Natural killer cell treated with Interleukin-12 subunit alpha and Interleukin-12 subunit beta and Interleukin-15 and Interleukin-18, amount 100 ng/mL, for 72 hours (primary cell): ENCODE measurements around the gene SLC7A5. TPM values are rescaled to one million over a fixed set of nuclear protein-coding genes. Genes with fewer than 3 reads are reported as not detected.
A peak's percentile ranks its signal among the peaks of the same experiment; 100 is the strongest.

Experiments
- ATAC-seq, 2 donors: fragments of 150-1000 bp; cut with Tn5 transposase in 1 of 2; sonication (Bioruptor Pico), chemical (Tn5 transposase) in 1 of 2; 2 replicates each; pipeline ENCODE4 v1.10.0; 2021
- DNase-seq: peaks from one replicate; pipeline ENCODE4 v3.0.0; 2022; ENCODE audit warnings: low spot score
- H3K27ac Mint-ChIP-seq, 2 donors: 1 replicate in 1 of 2; 2 replicates in 1 of 2; pipeline ENCODE4 v1.8.0; 2022; ENCODE audit warnings: mixed read lengths in 2 of 2, mild to moderate bottlenecking in 1 of 2, moderate library complexity in 1 of 2
- H3K27me3 Mint-ChIP-seq, 2 donors: 1 replicate in 1 of 2; 2 replicates in 1 of 2; pipeline ENCODE4 v1.8.0; 2022; ENCODE audit warnings: mixed read lengths in 2 of 2
- H3K36me3 Mint-ChIP-seq: one replicate; pipeline ENCODE4 v1.8.0; 2022; ENCODE audit warnings: mixed read lengths
- H3K4me1 Mint-ChIP-seq, 2 donors: 1 replicate in 1 of 2; 2 replicates in 1 of 2; pipeline ENCODE4 v1.8.0; 2022; ENCODE audit warnings: low read depth in 2 of 2, mixed read lengths in 2 of 2, mild to moderate bottlenecking in 1 of 2
- H3K4me3 Mint-ChIP-seq: one replicate; pipeline ENCODE4 v1.8.0; 2022; ENCODE audit warnings: mixed read lengths
- H3K9me3 Mint-ChIP-seq: 2 replicates; pipeline ENCODE4 v1.8.0; 2022; ENCODE audit warnings: mixed read lengths
- total RNA-seq, 2 donors: library from RNA; stranded (reverse); gene quantifications; one replicate each; pipeline ENCODE4 v1.2.3, GENCODE V29; 2022

Gene SLC7A5
- total RNA-seq, 2 donors from 2014 or later, result 142 to 348 TPM

DNA sequence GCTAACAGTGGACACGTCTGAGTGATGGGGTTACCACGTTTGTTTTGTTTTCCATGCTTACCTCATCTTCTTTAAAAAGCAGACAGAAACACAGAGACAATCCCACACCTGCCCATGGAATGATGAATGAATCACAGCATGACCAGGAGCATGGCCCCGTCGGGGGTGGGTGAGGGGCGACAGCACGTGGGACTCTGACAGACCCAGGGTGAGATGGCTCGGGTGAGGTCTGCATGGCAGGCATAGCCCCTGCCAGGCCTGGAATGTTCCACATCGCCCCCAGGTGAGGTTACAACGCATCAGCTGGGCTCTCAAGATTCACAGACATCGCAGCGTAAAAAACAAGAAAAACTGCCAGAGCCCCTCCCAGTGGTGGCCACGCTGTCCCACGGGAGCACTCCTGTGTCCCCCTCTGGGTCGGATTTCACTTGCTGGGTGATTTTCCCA, 18.1 kb downstream of the SLC7A5 start:
- H3K9me3 Mint-ChIP-seq, result no peaks in the 10 kb centered on the region
- DNase-seq (no peak), ATAC-seq (no peak)
- no peak overlapping the region for H3K4me3 Mint-ChIP-seq
- no peak overlapping the region for H3K27ac Mint-ChIP-seq
- no peaks in the 10 kb centered on the region for H3K27me3 Mint-ChIP-seq
- H3K4me1 Mint-ChIP-seq, result peaks cover 24 to 34% of the 10 kb centered on the region in 2 donors
- H3K36me3 Mint-ChIP-seq, result no peaks in the 10 kb centered on the region

DNA sequence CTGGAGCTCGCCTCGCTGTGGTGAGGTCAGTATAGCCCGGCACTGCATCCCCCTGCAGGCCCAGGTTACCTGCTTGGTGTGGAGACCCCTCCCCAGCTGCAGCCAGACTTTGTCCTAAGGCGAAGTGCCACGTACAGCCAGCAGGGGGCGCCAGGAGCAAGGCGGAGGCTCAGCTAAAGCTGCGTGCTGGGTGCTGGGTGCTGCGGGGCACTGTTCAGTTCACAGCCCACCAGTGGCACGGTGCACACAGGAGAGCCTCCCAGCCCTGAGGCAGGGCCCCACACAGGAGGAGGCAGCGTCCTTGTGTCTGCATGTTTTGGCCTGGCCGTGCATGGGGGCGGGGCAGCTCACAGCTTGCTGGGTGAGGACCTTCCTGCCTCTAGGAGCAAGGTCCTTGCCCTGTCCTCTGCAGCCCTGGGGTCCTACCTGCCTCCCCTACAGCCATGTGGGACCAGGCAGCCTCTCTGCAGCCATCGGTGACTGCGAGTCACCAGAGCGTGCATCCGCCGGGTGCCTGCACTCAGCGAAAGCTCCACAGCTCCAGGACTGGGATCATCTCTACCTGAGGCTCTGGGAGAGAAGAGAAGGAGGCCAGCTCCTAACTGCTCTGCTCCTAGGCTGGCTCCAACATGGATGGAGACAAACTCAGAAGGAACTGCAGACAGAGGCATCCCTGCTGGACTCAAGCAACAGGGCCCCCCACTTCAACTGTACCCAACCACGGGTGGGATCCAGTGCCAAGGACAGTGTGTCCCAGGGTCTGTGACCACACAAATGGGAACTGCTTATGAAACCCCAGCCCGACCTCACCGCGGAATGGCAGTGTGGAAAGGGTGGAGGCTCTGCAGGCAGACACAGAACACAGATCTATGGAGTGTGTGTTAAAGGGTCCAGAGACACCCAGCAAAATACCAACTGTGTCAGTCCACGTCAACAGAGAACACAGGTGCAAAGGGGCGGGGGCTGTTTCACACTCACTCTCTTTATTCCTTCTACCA, 19.0 kb downstream of the SLC7A5 start:
- H3K27me3 Mint-ChIP-seq, result no peaks in the 10 kb centered on the region
- H3K27ac Mint-ChIP-seq, result no peak overlapping the region
- H3K36me3 Mint-ChIP-seq, result no peaks in the 10 kb centered on the region
- peak; percentile 11 to 22 for ATAC-seq
- no peak overlapping the region for H3K4me3 Mint-ChIP-seq
- H3K9me3 Mint-ChIP-seq, result no peaks in the 10 kb centered on the region
- H3K4me1 Mint-ChIP-seq, result peaks cover 15 to 25% of the 10 kb centered on the region in 2 donors
- peak; percentile 75 for DNase-seq

- Mint-ChIP-seq H3K27me3 (no peaks in the 10 kb centered on the region), H3K9me3 (no peaks in the 10 kb centered on the region), H3K36me3 (no peaks in the 10 kb centered on the region), H3K4me3 (no peak overlapping the region), H3K4me1 (peaks cover 15 to 22% of the 10 kb centered on the region in 2 donors), H3K27ac (no peak overlapping the region)
- DNase-seq, result no peak
- ATAC-seq, result no peak
These were observed 19.8 kb downstream of the SLC7A5 start for GRCh38 chr16:87849419-87850008.

DNA sequence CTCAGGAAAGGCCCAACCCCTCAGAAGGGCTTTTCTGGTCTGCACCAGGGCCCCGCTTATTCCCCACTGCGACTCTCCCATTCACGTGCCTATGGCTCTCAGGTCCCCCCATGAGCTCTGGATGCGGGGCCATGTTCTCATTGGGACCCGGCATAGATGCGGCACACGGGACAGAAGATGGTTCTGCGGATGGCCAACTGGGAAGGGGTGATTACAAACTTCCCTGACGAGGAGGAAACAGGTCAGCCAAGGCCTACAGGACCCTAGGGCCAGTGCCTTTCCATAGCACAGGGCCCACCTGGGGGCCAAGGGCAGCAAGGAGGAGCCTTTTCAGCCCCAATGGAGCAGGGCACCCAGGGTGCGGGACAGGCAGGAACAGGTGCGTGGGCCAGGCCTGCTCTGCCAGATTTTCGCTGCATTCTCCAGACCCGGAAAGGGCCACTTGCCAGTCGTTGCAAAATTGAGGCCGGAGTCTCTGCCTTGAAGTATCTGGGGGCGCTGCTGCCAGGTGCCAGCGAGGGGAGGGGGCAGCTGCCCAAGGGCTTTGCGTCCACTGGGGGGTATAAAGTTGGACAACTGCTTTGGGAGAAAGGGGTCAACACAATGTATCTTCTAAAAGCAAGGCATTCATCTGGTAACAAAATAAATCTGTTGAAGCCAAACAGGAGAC, 20.5 kb downstream of the SLC7A5 start:
- Mint-ChIP-seq H3K27me3 (no peaks in the 10 kb centered on the region), H3K4me3 (no peak overlapping the region), H3K27ac (no peak overlapping the region), H3K4me1 (peaks cover 11 to 20% of the 10 kb centered on the region in 2 donors), H3K9me3 (no peaks in the 10 kb centered on the region), H3K36me3 (no peaks in the 10 kb centered on the region)
- DNase-seq (no peak), ATAC-seq (no peak)

- Mint-ChIP-seq H3K36me3 (no peaks in the 10 kb centered on the region), H3K9me3 (no peaks in the 10 kb centered on the region), H3K4me1 (peaks cover 4 to 14% of the 10 kb centered on the region in 2 donors), H3K4me3 (no peak overlapping the region), H3K27ac (no peak overlapping the region), H3K27me3 (no peaks in the 10 kb centered on the region)
- ATAC-seq (no peak), DNase-seq (no peak)
These were observed 21.3 kb downstream of the SLC7A5 start for GRCh38 chr16:87847785-87848675.

DNA sequence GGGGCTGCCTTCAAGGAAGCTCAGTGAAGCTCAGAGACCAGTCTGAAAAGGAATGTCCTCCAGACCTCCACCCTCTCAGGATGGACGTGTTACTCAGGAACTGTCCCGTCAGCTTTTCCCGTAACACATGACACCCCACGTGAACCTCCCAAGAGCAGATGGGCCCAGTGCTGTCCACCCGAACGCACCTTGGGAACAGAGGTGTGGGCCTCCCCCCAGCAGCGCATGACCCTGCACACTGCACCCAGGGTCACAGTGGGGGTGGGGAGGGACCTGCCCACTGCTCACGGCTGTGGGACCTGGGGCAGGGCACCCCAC, 21.9 kb downstream of the SLC7A5 start:
- no peak for DNase-seq
- no peak overlapping the region for H3K4me3 Mint-ChIP-seq
- H3K9me3 Mint-ChIP-seq, result no peaks in the 10 kb centered on the region
- no peak overlapping the region for H3K27ac Mint-ChIP-seq
- ATAC-seq, result no peak
- no peaks in the 10 kb centered on the region for H3K27me3 Mint-ChIP-seq
- H3K4me1 Mint-ChIP-seq, result peaks cover 0 to 11% of the 10 kb centered on the region in 2 donors
- no peaks in the 10 kb centered on the region for H3K36me3 Mint-ChIP-seq

GRCh38 chr16:87846705-87847466, 22.4 kb downstream of the SLC7A5 start:
- Mint-ChIP-seq H3K27ac (no peak overlapping the region), H3K36me3 (no peaks in the 10 kb centered on the region), H3K27me3 (no peaks in the 10 kb centered on the region), H3K4me1 (peaks cover 0 to 11% of the 10 kb centered on the region in 2 donors), H3K9me3 (no peaks in the 10 kb centered on the region), H3K4me3 (no peak overlapping the region)
- DNase-seq (no peak), ATAC-seq (no peak)

DNA sequence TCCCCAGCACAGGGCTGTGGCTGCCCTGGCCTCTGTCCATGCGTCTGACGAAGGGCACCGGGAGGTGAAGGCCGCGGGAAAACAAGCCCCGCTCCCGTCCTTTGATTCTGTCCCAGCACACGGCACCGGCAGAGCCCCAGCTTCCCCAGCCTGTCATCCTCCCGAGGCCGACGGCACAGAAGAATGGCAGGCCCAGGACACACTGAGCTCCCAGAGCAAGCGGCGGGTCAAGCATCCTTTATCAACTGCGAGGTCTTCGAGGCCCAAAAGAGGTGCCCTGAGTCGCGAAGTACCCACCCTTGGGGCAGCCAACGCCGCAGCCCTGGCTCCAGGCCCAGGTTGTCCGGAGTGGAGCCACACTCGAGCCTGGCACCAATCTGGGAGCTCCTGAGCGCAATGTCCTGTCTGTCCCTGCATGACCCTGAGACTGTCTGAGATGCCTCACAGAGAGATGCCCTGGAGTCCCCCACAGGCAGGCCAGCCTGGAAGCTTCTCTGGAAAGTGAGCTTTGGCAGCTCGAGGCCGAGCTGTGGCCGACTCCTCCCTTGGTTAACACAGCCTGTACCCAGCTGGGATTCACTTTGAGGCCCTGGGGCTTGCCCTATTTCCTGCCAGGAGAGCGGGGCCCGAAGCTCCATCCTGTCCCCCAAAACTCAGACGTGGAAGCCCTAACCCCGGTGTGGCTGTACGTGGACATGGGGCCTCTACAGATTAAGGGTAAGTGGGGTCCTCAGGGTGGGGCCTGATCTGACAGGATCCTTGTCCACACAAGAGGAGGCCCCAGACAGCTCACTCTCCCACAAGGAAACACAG, 23.3 kb downstream of the SLC7A5 start:
- H3K4me3 Mint-ChIP-seq, result no peak overlapping the region
- DNase-seq (no peak), ATAC-seq (no peak)
- H3K27ac Mint-ChIP-seq, result no peak overlapping the region
- H3K9me3 Mint-ChIP-seq, result no peaks in the 10 kb centered on the region
- H3K36me3 Mint-ChIP-seq, result no peaks in the 10 kb centered on the region
- H3K27me3 Mint-ChIP-seq, result no peaks in the 10 kb centered on the region
- peaks cover 0 to 10% of the 10 kb centered on the region in 2 donors for H3K4me1 Mint-ChIP-seq

GRCh38 chr16:87845213-87845612, 24.1 kb downstream of the SLC7A5 start:
- Mint-ChIP-seq H3K4me3 (no peak overlapping the region), H3K36me3 (no peaks in the 10 kb centered on the region), H3K4me1 (peaks cover 0 to 6% of the 10 kb centered on the region in 2 donors), H3K9me3 (no peaks in the 10 kb centered on the region), H3K27me3 (no peaks in the 10 kb centered on the region), H3K27ac (no peak overlapping the region)
- DNase-seq, result no peak
- ATAC-seq, result peak in 1 of 2 donors; percentile 28

DNA sequence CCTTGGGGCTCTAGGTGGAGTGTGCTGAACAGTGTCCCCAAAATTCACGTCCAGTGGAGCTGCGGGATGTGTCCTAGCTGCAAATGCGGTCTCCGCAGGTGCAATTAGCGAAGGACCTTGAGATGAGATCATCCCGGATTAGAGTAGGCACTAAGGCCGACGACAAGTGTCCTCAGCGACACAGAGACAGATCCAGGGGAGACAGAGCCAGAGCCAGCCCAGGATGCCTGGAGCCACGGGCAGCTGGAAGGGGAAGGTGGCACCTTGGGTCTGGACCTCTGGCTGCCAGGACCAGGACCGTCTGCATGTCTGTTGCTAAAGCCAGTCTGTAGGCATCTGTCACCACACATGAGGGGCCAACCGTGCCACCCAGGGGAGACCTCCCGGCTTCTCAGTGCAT, 24.5 kb downstream of the SLC7A5 start:
- Mint-ChIP-seq H3K9me3 (no peaks in the 10 kb centered on the region), H3K27ac (no peak overlapping the region), H3K4me3 (no peak overlapping the region), H3K4me1 (peaks cover 0 to 6% of the 10 kb centered on the region in 2 donors), H3K36me3 (no peaks in the 10 kb centered on the region), H3K27me3 (no peaks in the 10 kb centered on the region)
- ATAC-seq (no peak), DNase-seq (no peak)

DNA sequence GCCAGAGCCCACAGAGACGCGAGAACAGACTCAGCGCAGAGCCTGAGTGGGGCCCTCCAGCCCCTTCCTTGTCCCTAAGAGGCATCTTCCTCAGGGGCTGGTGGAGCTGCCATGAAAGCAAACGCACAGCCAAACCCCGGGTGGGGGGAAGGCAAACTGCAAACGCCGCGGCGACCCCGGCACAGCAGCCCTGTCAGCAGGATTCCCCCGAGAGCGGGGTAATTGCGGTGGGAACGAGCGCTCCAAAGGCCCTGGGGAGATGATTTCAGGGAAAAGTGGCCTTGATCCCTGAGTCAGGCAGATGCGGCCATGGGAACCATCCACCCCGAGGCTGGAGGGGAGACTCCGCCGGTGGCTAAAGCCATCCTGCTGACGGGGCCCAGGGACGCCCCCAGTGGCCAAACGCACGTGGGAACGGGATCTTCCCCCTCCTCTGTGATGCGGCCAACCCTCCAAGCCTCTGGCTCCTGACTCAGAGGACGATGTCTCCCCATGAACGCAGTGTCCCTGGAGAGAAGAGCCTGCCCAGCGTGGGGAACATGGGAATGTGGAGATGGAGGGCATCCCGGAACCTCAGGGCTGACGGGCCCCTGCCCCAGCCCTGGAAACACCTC, 25.1 kb downstream of the SLC7A5 start:
- Mint-ChIP-seq H3K4me1 (peaks cover 0 to 6% of the 10 kb centered on the region in 2 donors), H3K4me3 (no peak overlapping the region), H3K27me3 (no peaks in the 10 kb centered on the region), H3K36me3 (no peaks in the 10 kb centered on the region), H3K9me3 (no peaks in the 10 kb centered on the region), H3K27ac (no peak overlapping the region)
- no peak for DNase-seq
- no peak for ATAC-seq

DNA sequence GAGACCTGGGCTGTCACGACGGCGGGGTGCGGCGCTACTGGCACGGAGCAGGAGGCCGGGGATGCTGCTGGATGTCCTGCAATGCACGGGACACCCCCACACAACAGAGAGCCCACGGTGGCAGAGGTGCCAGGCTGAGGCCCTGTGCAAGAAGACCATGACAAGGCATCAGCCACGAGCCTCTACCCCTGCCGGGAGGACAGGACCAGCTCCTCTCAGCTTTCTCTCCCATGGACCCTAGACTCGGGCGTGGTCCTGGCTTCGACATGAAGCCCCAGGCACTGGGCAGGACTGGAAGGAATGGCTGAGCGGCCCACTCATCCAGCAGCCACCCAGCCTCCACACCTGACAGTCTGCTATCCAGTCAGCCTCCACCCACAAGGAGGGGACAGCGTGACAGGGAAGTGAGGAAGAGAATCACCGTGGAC, 25.6 kb downstream of the SLC7A5 start:
- peaks cover 0 to 6% of the 10 kb centered on the region in 2 donors for H3K4me1 Mint-ChIP-seq

More for the DNA sequence above, 25.6 kb downstream of the SLC7A5 start:
- Mint-ChIP-seq H3K36me3 (no peaks in the 10 kb centered on the region), H3K27ac (no peak overlapping the region), H3K9me3 (no peaks in the 10 kb centered on the region), H3K27me3 (no peaks in the 10 kb centered on the region), H3K4me3 (no peak overlapping the region)
- ATAC-seq (no peak), DNase-seq (no peak)
